IMR-90 (cell line): ENCODE measurements around the gene GPN1. TPM values are rescaled to one million over a fixed set of nuclear protein-coding genes. Genes with fewer than 3 reads are reported as not detected.

Experiments used
- ATAC-seq: fragments of 200-7000 bp; cut with Tn5 transposase; 2 replicates; pipeline ENCODE4 v1.9.1; 2020; ENCODE audit warnings: low read depth, mild to moderate bottlenecking, moderate library complexity
- BruUV-seq: library from RNA; stranded (reverse); fragments of 400-500 nt; replicated peaks from 2 replicates; lab custom pipeline; 2021; lab: Mats Ljungman, UMichigan
- CTCF ChIA-PET: fragments of 300-600 bp; formaldehyde crosslinking; extraction: SDS; loops from one replicate; lab custom pipeline; 2021; ENCODE audit warnings: antibody characterized with exemption; lab: Yijun Ruan, JAX
- POLR2A ChIA-PET: fragments of 300-600 bp; sonication (Branson Sonifier 250); formaldehyde crosslinking; loops from one replicate; lab custom pipeline; 2022; ENCODE audit warnings: antibody characterized with exemption; ENCODE audit not compliant: unreplicated experiment; lab: Charles Lee
- DNase-seq: peaks from one replicate; pipeline ENCODE4 v3.0.0; 2013
- H2AFZ ChIP-seq: replicated peaks from 2 replicates; pipeline ENCODE3; 2013; ENCODE audit warnings: low read length, mild to moderate bottlenecking; ENCODE audit not compliant: poor library complexity
- H2AK5ac ChIP-seq: 2 replicates; pipeline ENCODE4 v1.6.1; 2013; ENCODE audit warnings: low read depth, low read length, inconsistent platforms
- H2AK9ac ChIP-seq: replicated peaks from 2 replicates; pipeline ENCODE3; 2013; ENCODE audit warnings: mild to moderate bottlenecking, low read depth, low read length, moderate library complexity; ENCODE audit not compliant: poor library complexity
- H2BK120ac ChIP-seq: 2 replicates; pipeline ENCODE4 v1.6.1; 2013; ENCODE audit warnings: low read depth, low read length, inconsistent platforms
- H2BK15ac ChIP-seq: 3 replicates; pipeline ENCODE4 v1.6.1; 2013; ENCODE audit warnings: low read depth, low read length, inconsistent platforms
- H2BK20ac ChIP-seq: 2 replicates; pipeline ENCODE4 v1.6.1; 2013; ENCODE audit warnings: low read depth, mild to moderate bottlenecking, inconsistent platforms, low read length, moderate library complexity
- H2BK5ac ChIP-seq: 2 replicates; pipeline ENCODE4 v1.6.1; 2013; ENCODE audit warnings: mild to moderate bottlenecking, low read depth, low read length, inconsistent platforms; ENCODE audit not compliant: poor library complexity, severe bottlenecking
- H3K14ac ChIP-seq: replicated peaks from 2 replicates; pipeline ENCODE4 v1.6.1; 2013; ENCODE audit warnings: low read depth, low read length, inconsistent platforms
- H3K18ac ChIP-seq: 2 replicates; pipeline ENCODE4 v1.6.1; 2013; ENCODE audit warnings: low read depth, low read length, control low read depth
- H3K23ac ChIP-seq: 2 replicates; pipeline ENCODE4 v1.6.1; 2013; ENCODE audit warnings: low read depth, low read length, inconsistent platforms
- H3K27ac ChIP-seq: 2 replicates; pipeline ENCODE4 v1.5.1; 2013; ENCODE audit warnings: mild to moderate bottlenecking, control low read depth, low read length; ENCODE audit not compliant: insufficient read depth
- H3K27me3 ChIP-seq: 2 replicates; pipeline ENCODE4 v1.6.1; 2013; ENCODE audit warnings: low read length; ENCODE audit not compliant: control insufficient read depth, insufficient read depth
- H3K36me3 ChIP-seq: 2 replicates; pipeline ENCODE4 v1.6.1; 2013; ENCODE audit warnings: low read length, mixed read lengths; ENCODE audit not compliant: control insufficient read depth, insufficient read depth
- H3K4ac ChIP-seq: 2 replicates; pipeline ENCODE4 v1.6.1; 2013; ENCODE audit warnings: low read depth, low read length, inconsistent platforms
- H3K4me1 ChIP-seq: 2 replicates; pipeline ENCODE4 v1.6.1; 2013; ENCODE audit warnings: low read length, mixed read lengths; ENCODE audit not compliant: control insufficient read depth, insufficient read depth
- H3K4me2 ChIP-seq: 2 replicates; pipeline ENCODE4 v1.6.1; 2013; ENCODE audit warnings: low read depth, mild to moderate bottlenecking, control low read depth, low read length, moderate library complexity
- H3K4me3 ChIP-seq: 2 replicates; pipeline ENCODE4 v1.5.1; 2013; ENCODE audit warnings: low read depth, mild to moderate bottlenecking, control low read depth, low read length, moderate library complexity; ENCODE audit not compliant: insufficient read depth
- H3K56ac ChIP-seq: 2 replicates; pipeline ENCODE4 v1.6.1; 2013; ENCODE audit warnings: low read length, inconsistent platforms; ENCODE audit not compliant: insufficient read depth; ENCODE audit errors: extremely low read depth
- H3K79me1 ChIP-seq, 2 experiments: 2 replicates each; pipeline ENCODE4 v1.6.1; 2013; ENCODE audit warnings: low read length in 2 of 2, inconsistent platforms in 1 of 2, low read depth in 1 of 2
- H3K9ac ChIP-seq: 2 replicates; pipeline ENCODE4 v1.6.1; 2013; ENCODE audit warnings: low read depth, low read length, control low read depth
- H3K9me1 ChIP-seq: 2 replicates; pipeline ENCODE4 v1.6.1; 2013; ENCODE audit warnings: low read length, inconsistent platforms; ENCODE audit not compliant: insufficient read depth
- H3K9me3 ChIP-seq: 2 replicates; pipeline ENCODE4 v1.6.1; 2013; ENCODE audit warnings: low read length; ENCODE audit not compliant: control insufficient read depth, insufficient read depth
- H4K20me1 ChIP-seq: 2 replicates; pipeline ENCODE4 v1.6.1; 2013; ENCODE audit warnings: low read length, inconsistent platforms; ENCODE audit not compliant: insufficient read depth
- H4K5ac ChIP-seq: 2 replicates; pipeline ENCODE4 v1.6.1; 2013; ENCODE audit warnings: mild to moderate bottlenecking, low read depth, low read length, control low read depth
- H4K8ac ChIP-seq, 2 experiments: 2 replicates each; pipeline ENCODE4 v1.6.1; 2013; ENCODE audit warnings: low read depth in 2 of 2, low read length in 2 of 2, control low read depth in 1 of 2, inconsistent platforms in 1 of 2
- H4K91ac ChIP-seq: 2 replicates; pipeline ENCODE4 v1.6.1; 2013; ENCODE audit warnings: low read depth, low read length, inconsistent platforms; ENCODE audit not compliant: insufficient read depth
- ELK1 ChIP-seq: fragments of 150-350 bp; IDR thresholded peaks from 2 replicates; pipeline ENCODE4 v1.6.1; 2016; ENCODE audit warnings: low read depth, mild to moderate bottlenecking, low read length, moderate library complexity, borderline replicate concordance
- POLR2A ChIP-seq: IDR thresholded peaks from 2 replicates; pipeline ENCODE4 v1.6.1; 2012; ENCODE audit warnings: mild to moderate bottlenecking, low read depth, low read length
- RCOR1 ChIP-seq: IDR thresholded peaks from 2 replicates; pipeline ENCODE4 v1.6.1; 2012; ENCODE audit warnings: mild to moderate bottlenecking, low read length, improper control_type of control experiment; ENCODE audit not compliant: insufficient replicate concordance
- WGBS, 2 experiments: methylation state at CpG; one replicate each; pipeline versions ENCODE4 v1.1.5 to v1.1.7; 2013; ENCODE audit warnings: missing lambda C conversion rate in 2 of 2; ENCODE audit not compliant: insufficient read length in 1 of 2; ENCODE audit errors: extremely low coverage in 2 of 2; 5-methylcytosine and 5-hydroxymethylcytosine counted together
- dilution Hi-C: fragments of 300-500 bp; cut with HindIII; formaldehyde crosslinking; loops from one replicate; pipeline ENCODE4 v1.14.3; 2018; ENCODE audit warnings: low sequenced_read_pairs; ENCODE audit not compliant: unreplicated experiment
- in situ Hi-C: fragments of 300-500 bp; cut with MboI; formaldehyde crosslinking; loops from 3 replicates; pipeline ENCODE4 v1.14.3; 2019; ENCODE audit warnings: low sequenced_read_pairs, inconsistent platforms, mixed read lengths
- intact Hi-C: fragments of 100-400 bp; cut with micrococcal nuclease; formaldehyde crosslinking; loops from 2 replicates; pipeline ENCODE4 v1.10.0; 2022
- polyA plus RNA-seq, 3 experiments: library from polyadenylated mRNA; depleted of rRNA; stranded (reverse); fragments of >200 nt; gene quantifications; 2 replicates each; pipeline ENCODE4 v1.2.3, GENCODE V29; 2012; ENCODE audit warnings: low replicate concordance in 1 of 3
- total RNA-seq: library from RNA; depleted of rRNA; stranded (reverse); fragments of >200 nt; gene quantifications from 2 replicates; pipeline ENCODE4 v1.2.3, GENCODE V29; 2012

GPN1 gene
- total and polyA plus RNA-seq, 2 of the 4 experiments (the other 2 are of a cell fraction): 37.8 to 63.8 TPM

- no peak overlapping the region for H3K18ac ChIP-seq
- POLR2A ChIA-PET: no interaction called here
- H3K14ac ChIP-seq: no peak overlapping the region
- no peak overlapping the region for H2BK120ac ChIP-seq
- H3K56ac ChIP-seq: no peak overlapping the region
- peaks cover 16 to 47% of the 10 kb centered on the region in 2 experiments for H3K79me1 ChIP-seq
- ATAC-seq (peak; percentile 82), DNase-seq (peak; percentile 83)
- intact Hi-C loops: loop anchor here (5.0 kb wide), 1 partner anchor 119 kb away; the partner anchor contains the start of gene IFT172
- H2BK5ac ChIP-seq: no peak overlapping the region
- no peak overlapping the region for H3K9ac ChIP-seq
- no peak overlapping the region for H2AFZ ChIP-seq
- no peak overlapping the region for H3K4ac ChIP-seq
- TF ChIP-seq ELK1 (no peak), RCOR1 (peak; percentile 60), POLR2A (no peak)
- no peak overlapping the region for H4K8ac ChIP-seq
- dilution Hi-C loops: no loop called here
- H3K23ac ChIP-seq: no peak overlapping the region
- peaks cover 11% of the 10 kb centered on the region; the same call in 1 of the 2 replicates for H4K20me1 ChIP-seq
- no peak overlapping the region for H2AK5ac ChIP-seq
- H3K9me1 ChIP-seq: peaks cover 13% of the 10 kb centered on the region
- WGBS, 2 experiments: no CpG with 5 or more reads among the region's 2 CpGs
- no peak overlapping the region for H2AK9ac ChIP-seq
- peaks cover 3% of the 10 kb centered on the region for H3K4me1 ChIP-seq
- peaks cover 30% of the 10 kb centered on the region for H3K36me3 ChIP-seq
- no peak overlapping the region for H3K4me3 ChIP-seq
- in situ Hi-C loops: no loop called here
- H3K4me2 ChIP-seq: no peak overlapping the region
- no peak overlapping the region for H2BK20ac ChIP-seq
- no peaks in the 10 kb centered on the region for H3K9me3 ChIP-seq
- no peak overlapping the region for H3K27ac ChIP-seq
- H4K5ac ChIP-seq: no peak overlapping the region
- no peak overlapping the region for H4K91ac ChIP-seq
- no peaks in the 10 kb centered on the region for H3K27me3 ChIP-seq
- H2BK15ac ChIP-seq: no peak overlapping the region
- CTCF ChIA-PET: no interaction called here
- no TSS peak for BruUV-seq
Measured at GRCh38 chr2:27606611-27607010, 22.2 kb upstream of the GPN1 start.
